Lower leg skin (tissue), 3 donors: ENCODE data around the gene MRPL38.
"Not testable (repeated sequence)": the region's sequence is repeated elsewhere in the genome, so short reads cannot be mapped to it uniquely, and the experiment has no call there.

Experiments
- POLR2A ChIP-seq, 2 donors: fragments of 450-650 bp; IDR thresholded peaks; one replicate each; pipeline ENCODE4 v1.6.1; 2016 to 2017; ENCODE audit warnings: antibody characterized with exemption in 2 of 2, mild to moderate bottlenecking in 1 of 2, moderate library complexity in 1 of 2
- TF ChIP-seq, protein P1 (sequence below), 3 donors: fragments of 450-650 bp; IDR thresholded peaks; one replicate each; pipeline ENCODE4 v1.5.1; 2016; ENCODE audit warnings: antibody characterized with exemption in 3 of 3, mild to moderate bottlenecking in 3 of 3, moderate library complexity in 2 of 3

DNA sequence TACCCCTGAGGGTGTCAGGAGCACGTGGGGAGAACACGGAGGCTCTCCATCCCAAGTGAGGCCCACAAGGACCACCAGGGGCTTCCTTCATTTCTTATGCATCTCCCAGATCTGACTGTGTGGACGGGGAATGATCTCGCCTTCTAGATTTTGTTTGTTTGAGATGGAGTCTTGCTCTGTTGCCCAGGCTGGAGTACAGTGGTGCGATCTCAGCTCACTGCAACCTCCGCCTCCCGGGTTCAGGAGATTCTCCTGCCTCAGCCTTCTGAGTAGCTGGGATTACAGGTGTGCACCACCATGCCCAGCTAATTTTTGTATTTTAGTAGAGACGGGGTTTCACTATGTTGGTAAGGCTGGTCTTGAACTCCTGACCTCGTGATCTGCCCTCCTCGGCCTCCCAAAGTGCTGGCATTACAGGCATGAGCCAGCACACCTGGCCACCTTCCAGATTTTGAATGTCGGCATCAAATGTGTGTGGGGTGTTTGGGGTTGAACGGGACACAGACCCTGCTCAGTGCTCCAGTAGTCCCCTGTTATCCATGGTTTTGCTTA, 35.9 kb downstream of the MRPL38 start:
- TF ChIP-seq, protein P1, sequence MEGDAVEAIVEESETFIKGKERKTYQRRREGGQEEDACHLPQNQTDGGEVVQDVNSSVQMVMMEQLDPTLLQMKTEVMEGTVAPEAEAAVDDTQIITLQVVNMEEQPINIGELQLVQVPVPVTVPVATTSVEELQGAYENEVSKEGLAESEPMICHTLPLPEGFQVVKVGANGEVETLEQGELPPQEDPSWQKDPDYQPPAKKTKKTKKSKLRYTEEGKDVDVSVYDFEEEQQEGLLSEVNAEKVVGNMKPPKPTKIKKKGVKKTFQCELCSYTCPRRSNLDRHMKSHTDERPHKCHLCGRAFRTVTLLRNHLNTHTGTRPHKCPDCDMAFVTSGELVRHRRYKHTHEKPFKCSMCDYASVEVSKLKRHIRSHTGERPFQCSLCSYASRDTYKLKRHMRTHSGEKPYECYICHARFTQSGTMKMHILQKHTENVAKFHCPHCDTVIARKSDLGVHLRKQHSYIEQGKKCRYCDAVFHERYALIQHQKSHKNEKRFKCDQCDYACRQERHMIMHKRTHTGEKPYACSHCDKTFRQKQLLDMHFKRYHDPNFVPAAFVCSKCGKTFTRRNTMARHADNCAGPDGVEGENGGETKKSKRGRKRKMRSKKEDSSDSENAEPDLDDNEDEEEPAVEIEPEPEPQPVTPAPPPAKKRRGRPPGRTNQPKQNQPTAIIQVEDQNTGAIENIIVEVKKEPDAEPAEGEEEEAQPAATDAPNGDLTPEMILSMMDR (IDR thresholded peaks at IDR 0.05): not testable (repeated sequence)
- not testable (repeated sequence) for TF ChIP-seq POLR2A (IDR thresholded peaks at IDR 0.05)
